HCT116 (cell line): ENCODE data around the gene KHK. TPM values are rescaled to one million over a fixed set of nuclear protein-coding genes. Genes with fewer than 3 reads are reported as not detected.

Experiments used
- ATAC-seq: fragments of 200-7000 bp; cut with Tn5 transposase; 2 replicates; pipeline ENCODE4 v1.9.1; 2020; ENCODE audit warnings: mild to moderate bottlenecking, moderate library complexity
- BruUV-seq: library from RNA; stranded (reverse); fragments of 400-500 nt; replicated peaks from 2 replicates; lab custom pipeline; 2021; lab: Mats Ljungman, UMichigan
- CTCF ChIA-PET: fragments of 300-600 bp; sonication (Branson Sonifier 250); formaldehyde crosslinking; loops from one replicate; lab custom pipeline; 2021; ENCODE audit warnings: antibody characterized with exemption; lab: Charles Lee
- POLR2A ChIA-PET: fragments of 300-600, 350-600 bp; sonication (Branson Sonifier 250); formaldehyde crosslinking; loops from one replicate; lab custom pipeline; 2021; ENCODE audit warnings: antibody characterized with exemption; lab: Charles Lee
- RAD21 ChIA-PET, 2 experiments: fragments of 300-600 bp; sonication (Branson Sonifier 250); formaldehyde crosslinking; loops; one replicate each; lab custom pipeline; 2023; ENCODE audit warnings: low total read pairs in 2 of 2; ENCODE audit not compliant: uncharacterized antibody in 2 of 2, unreplicated experiment in 2 of 2, low non-redundant PET in 1 of 2; lab: Charles Lee
- DNase-seq: peaks from one replicate; pipeline ENCODE4 v3.0.0-alpha.2; 2010; ENCODE audit warnings: low read depth, low spot score
- H2AFZ ChIP-seq: fragments of 200-600 bp; shearing (Covaris generic), sonication (generic); 2 replicates; pipeline ENCODE4 v1.6.1; 2017; ENCODE audit warnings: low read depth, mixed run types, mixed read lengths, antibody characterized with exemption, low read length; ENCODE audit not compliant: poor library complexity, severe bottlenecking
- H3K27ac ChIP-seq: 2 replicates; pipeline ENCODE4 v1.5.1; 2012; ENCODE audit warnings: low read depth, low read length
- H3K27me3 ChIP-seq: fragments of 200-600 bp; sonication (generic); 2 replicates; pipeline ENCODE4 v1.6.1; 2016; ENCODE audit warnings: mixed run types, low read length, mixed read lengths; ENCODE audit not compliant: insufficient read depth
- H3K36me3 ChIP-seq, 2 experiments: fragments of 200-500 bp in 1 of 2; fragments of 200-600 bp in 1 of 2; sonication (Bioruptor generic) in 1 of 2; sonication (generic) in 1 of 2; 2 replicates each; pipeline versions ENCODE4 v1.5.1 to v1.6.1; 2014 to 2016; ENCODE audit warnings: low read length in 2 of 2, inconsistent platforms in 1 of 2, mixed read lengths in 1 of 2, mixed run types in 1 of 2; ENCODE audit not compliant: insufficient read depth in 2 of 2, control insufficient read depth in 1 of 2
- H3K4me1 ChIP-seq, 2 experiments: fragments of 200-600 bp in 1 of 2; sonication (generic) in 1 of 2; 2 replicates each; pipeline versions ENCODE4 v1.5.1 to v1.6.1; 2012 to 2017; ENCODE audit warnings: low read length in 2 of 2, inconsistent platforms in 1 of 2, mild to moderate bottlenecking in 1 of 2, mixed read lengths in 1 of 2, mixed run types in 1 of 2, moderate library complexity in 1 of 2; ENCODE audit not compliant: insufficient read depth in 2 of 2, control insufficient read depth in 1 of 2
- H3K4me2 ChIP-seq: fragments of 200-600 bp; sonication (generic); 2 replicates; pipeline ENCODE4 v1.6.1; 2017; ENCODE audit warnings: mixed run types, low read length, mixed read lengths
- H3K4me3 ChIP-seq, 2 experiments: fragments of 200-600 bp in 1 of 2; sonication (generic) in 1 of 2; replicated peaks in 1 of 2; 2 replicates each; pipeline ENCODE4 v1.5.1; 2011 to 2016; ENCODE audit warnings: low read length in 2 of 2, control low read depth in 1 of 2, low read depth in 1 of 2, mild to moderate bottlenecking in 1 of 2, mixed read lengths in 1 of 2, mixed run types in 1 of 2
- H3K79me2 ChIP-seq: fragments of 200-600 bp; sonication (generic); 2 replicates; pipeline ENCODE4 v1.6.1; 2017; ENCODE audit warnings: mild to moderate bottlenecking, mixed run types, low read length, moderate library complexity, mixed read lengths; ENCODE audit not compliant: insufficient read depth
- H3K9ac ChIP-seq: fragments of 200-600 bp; sonication (generic); 2 replicates; pipeline ENCODE4 v1.6.1; 2016; ENCODE audit warnings: low read length, mixed read lengths
- H3K9me2 ChIP-seq: fragments of 200-600 bp; sonication (generic), shearing (Covaris generic); 2 replicates; pipeline ENCODE4 v1.6.1; 2017; ENCODE audit warnings: mixed run types, mild to moderate bottlenecking, moderate library complexity; ENCODE audit not compliant: insufficient read depth
- H3K9me3 ChIP-seq, 2 experiments: fragments of 200-500 bp in 1 of 2; fragments of 200-600 bp in 1 of 2; sonication (Bioruptor generic) in 1 of 2; sonication (generic) in 1 of 2; 2 replicates each; pipeline ENCODE4 v1.6.1; 2014 to 2017; ENCODE audit warnings: low read length in 2 of 2, mixed read lengths in 2 of 2, inconsistent platforms in 1 of 2, low read depth in 1 of 2, mild to moderate bottlenecking in 1 of 2, mixed run types in 1 of 2, moderate library complexity in 1 of 2; ENCODE audit not compliant: control insufficient read depth in 1 of 2, insufficient read depth in 1 of 2
- H4K20me1 ChIP-seq: fragments of 200-600 bp; sonication (generic), shearing (Covaris generic); 2 replicates; pipeline ENCODE4 v1.6.1; 2017; ENCODE audit warnings: mixed run types, mild to moderate bottlenecking, moderate library complexity; ENCODE audit not compliant: insufficient read depth
- CEBPB ChIP-seq: IDR thresholded peaks from 2 replicates; pipeline ENCODE4 v1.6.1; 2012; ENCODE audit warnings: low read depth
- EZH2phosphoT487 ChIP-seq: fragments of 200-600 bp; IDR thresholded peaks from 2 replicates; pipeline ENCODE4 v1.6.1; 2018; ENCODE audit warnings: antibody characterized with exemption, borderline replicate concordance
- FOSL1 ChIP-seq: IDR thresholded peaks from 2 replicates; pipeline ENCODE4 v1.6.1; 2012; ENCODE audit warnings: low read depth
- JUND ChIP-seq: IDR thresholded peaks from 2 replicates; pipeline ENCODE4 v1.6.1; 2012
- MAX ChIP-seq: IDR thresholded peaks from 2 replicates; pipeline ENCODE4 v1.6.1; 2012
- POLR2A ChIP-seq: IDR thresholded peaks from 2 replicates; pipeline ENCODE4 v1.7.0; 2011; ENCODE audit warnings: borderline replicate concordance; ENCODE audit not compliant: insufficient read depth, insufficient read length; ENCODE audit errors: extremely low read depth
- RAD21 ChIP-seq: IDR thresholded peaks from 2 replicates; pipeline ENCODE4 v1.6.1; 2012; ENCODE audit warnings: low read depth, mild to moderate bottlenecking
- REST ChIP-seq: IDR thresholded peaks from 2 replicates; pipeline ENCODE4 v1.6.1; 2012; ENCODE audit warnings: low read depth
- SIN3A ChIP-seq: IDR thresholded peaks from 2 replicates; pipeline ENCODE4 v1.6.1; 2012; ENCODE audit warnings: low read depth
- SRF ChIP-seq: IDR thresholded peaks from 2 replicates; pipeline ENCODE4 v1.6.1; 2012; ENCODE audit warnings: low read depth
- ZBTB33 ChIP-seq: IDR thresholded peaks from 2 replicates; pipeline ENCODE4 v1.6.1; 2011; ENCODE audit warnings: mild to moderate bottlenecking, low read length, moderate library complexity; ENCODE audit not compliant: insufficient replicate concordance; ENCODE audit errors: extremely low read depth
- ZNF274 ChIP-seq: fragments of 200-500 bp; sonication (Bioruptor generic); IDR thresholded peaks from 2 replicates; pipeline ENCODE4 v1.6.1; 2014; ENCODE audit warnings: mild to moderate bottlenecking, low read depth, low read length, inconsistent platforms
- intact Hi-C: fragments of 100-400 bp; cut with micrococcal nuclease; formaldehyde crosslinking; loops from 2 replicates; pipeline ENCODE4 v1.10.0; 2022
- total RNA-seq: library from RNA; stranded (reverse); gene quantifications from one replicate; pipeline ENCODE4 v1.2.1, GENCODE V29; 2021; ENCODE audit not compliant: unreplicated experiment

The KHK gene
- total RNA-seq, 1 experiment from 2014 or later, result 6.7 TPM

GRCh38 chr2:27099334-27099955 lies 12.9 kb downstream of the KHK start:
- TF ChIP-seq ZNF274 (no peak), ZBTB33 (no peak), REST (no peak), RAD21 (no peak), JUND (no peak), CEBPB (no peak), EZH2phosphoT487 (no peak), SRF (no peak), POLR2A (no peak), SIN3A (no peak), MAX (no peak), FOSL1 (no peak)
- ChIA-PET CTCF (interaction anchor here (0.9 to 1.5 kb wide), 8 partner anchors 12 to 253 kb away, joined by 3 to 6 read pairs (median 4); partner anchors contain the start of genes KHK and TRIM54), RAD21 (interaction anchor here in 1 of 2 experiments (0.7 to 0.9 kb wide), 2 partner anchors 180 to 204 kb away, joined by 3 to 4 read pairs; no protein-coding TSS in a partner anchor), POLR2A (no interaction called here)
- Histone ChIP-seq H3K9ac (no peak overlapping the region), H3K4me2 (no peak overlapping the region), H3K4me1 (peaks cover 0 to 9% of the 10 kb centered on the region in 2 experiments; a peak in 1 of 4 replicates), H3K79me2 (no peaks in the 10 kb centered on the region), H3K27me3 (no peaks in the 10 kb centered on the region), H3K9me2 (no peaks in the 10 kb centered on the region), H3K4me3 (no peak overlapping the region), H3K36me3 (no peaks in the 10 kb centered on the region), H3K27ac (no peak overlapping the region), H3K9me3 (no peaks in the 10 kb centered on the region), H2AFZ (no peak overlapping the region), H4K20me1 (no peaks in the 10 kb centered on the region)
- no peak for DNase-seq
- intact Hi-C loops, result loop anchor here (2.0 to 5.0 kb wide), 2 partner anchors 118 to 181 kb away; partner anchors contain the start of gene CAD
- BruUV-seq, result no TSS peak
- no peak for ATAC-seq
